CD4-positive, alpha-beta T cell treated with Interferon gamma for 1 hour (primary cell): Measurements from ENCODE around the gene LFNG.
"Not testable (repeated sequence)": the region's sequence is repeated elsewhere in the genome, so short reads cannot be mapped to it uniquely, and the experiment has no call there.

Source experiments
- DNase-seq: peaks from one replicate; pipeline ENCODE4 v3.0.0-alpha.2; 2020

The LFNG gene

DNA sequence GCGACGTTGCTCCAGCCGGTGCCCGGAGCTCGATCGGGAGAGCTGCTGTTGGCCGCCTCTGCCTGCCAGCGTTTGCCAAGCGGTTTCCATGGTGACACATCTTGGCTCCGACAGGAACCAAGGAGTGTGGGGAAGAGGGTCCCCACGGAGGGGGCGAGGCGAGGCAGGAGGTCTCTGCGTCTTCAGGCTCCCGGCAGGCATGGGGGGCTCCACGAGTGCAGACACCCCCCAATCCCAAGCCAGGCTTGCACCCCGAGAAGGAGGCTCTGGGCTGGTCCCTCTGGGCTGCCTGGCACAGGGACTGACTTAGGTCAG lies 12.2 kb downstream of the LFNG start:
- not testable (repeated sequence) for DNase-seq

DNA sequence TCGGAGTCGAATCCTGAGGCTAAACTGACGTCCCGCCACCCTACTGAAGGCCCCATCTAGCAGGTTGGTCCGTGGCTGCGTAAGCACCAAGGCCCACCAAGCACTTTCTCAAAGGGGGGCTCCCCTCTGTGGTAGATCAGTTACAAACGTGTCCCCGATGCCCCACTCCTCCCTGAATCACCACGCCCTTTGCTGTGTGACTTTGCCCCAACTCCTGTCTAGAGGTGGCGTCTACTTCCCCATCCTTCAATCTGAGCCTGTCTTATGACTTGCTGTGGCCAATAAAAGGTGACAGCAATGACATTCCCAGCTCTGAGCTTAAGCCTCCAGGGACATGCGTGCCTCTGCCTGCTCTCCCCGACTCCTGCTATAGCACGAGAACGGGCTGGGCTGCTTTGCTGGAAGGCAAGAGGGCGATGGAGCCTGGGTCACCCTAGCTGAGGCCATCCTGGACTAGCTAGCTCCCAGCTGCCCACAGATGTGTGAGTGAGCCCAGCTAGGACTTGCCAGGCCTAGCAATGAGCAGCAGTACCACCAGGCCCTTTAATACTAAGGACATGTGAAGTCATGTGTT lies 12.7 kb downstream of the LFNG start:
- DNase-seq: not testable (repeated sequence)

DNA sequence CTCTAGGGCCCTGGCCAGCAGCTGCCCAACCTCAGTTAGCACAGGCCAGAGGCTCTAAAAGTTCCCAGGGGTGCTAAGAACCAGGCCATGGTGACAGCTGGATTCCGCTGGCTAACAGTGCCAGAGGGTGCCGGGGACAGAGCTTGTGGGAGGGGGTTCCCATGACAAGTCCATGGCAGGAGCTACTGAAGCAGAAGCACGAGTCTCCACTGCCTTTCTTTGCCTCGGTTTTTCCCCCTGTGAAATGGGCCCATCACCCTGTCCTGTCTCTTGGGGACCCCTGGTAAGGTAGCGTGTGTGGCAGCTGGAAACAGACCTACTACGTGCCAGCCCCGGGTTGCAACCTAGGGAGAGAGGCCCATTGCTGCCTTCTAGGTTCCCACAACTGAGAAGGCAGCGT lies 13.2 kb downstream of the LFNG start:
- not testable (repeated sequence) for DNase-seq

DNA sequence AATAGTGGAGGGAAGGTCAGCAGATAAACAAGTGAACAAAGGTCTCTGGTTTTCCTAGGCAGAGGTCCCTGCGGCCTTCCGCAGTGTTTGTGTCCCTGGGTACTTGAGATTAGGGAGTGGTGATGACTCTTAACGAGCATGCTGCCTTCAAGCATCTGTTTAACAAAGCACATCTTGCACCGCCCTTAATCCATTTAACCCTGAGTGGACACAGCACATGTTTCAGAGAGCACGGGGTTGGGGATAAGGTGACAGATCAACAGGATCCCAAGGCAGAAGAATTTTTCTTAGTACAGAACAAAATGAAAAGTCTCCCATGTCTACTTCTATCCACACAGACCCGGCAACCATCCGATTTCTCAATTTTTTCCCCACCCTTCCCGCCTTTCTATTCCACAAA lies 14.0 kb downstream of the LFNG start:
- DNase-seq: not testable (repeated sequence)

DNA sequence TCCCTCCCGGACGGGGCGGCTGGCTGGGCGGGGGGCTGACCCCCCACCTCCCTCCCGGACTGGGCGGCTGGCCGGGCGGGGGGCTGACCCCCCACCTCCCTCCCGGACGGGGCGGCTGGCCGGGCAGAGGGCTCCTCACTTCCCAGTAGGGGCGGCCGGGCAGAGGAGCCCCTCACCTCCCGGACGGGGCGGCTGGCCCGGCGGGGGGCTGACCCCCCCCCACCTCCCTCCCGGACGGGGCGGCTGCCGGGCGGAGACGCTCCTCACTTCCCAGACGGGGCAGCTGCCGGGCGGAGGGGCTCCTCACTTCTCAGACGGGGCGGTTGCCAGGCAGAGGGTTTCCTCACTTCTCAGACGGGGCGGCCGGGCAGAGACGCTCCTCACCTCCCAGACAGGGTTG lies 14.6 kb downstream of the LFNG start:
- not testable (repeated sequence) for DNase-seq

DNA sequence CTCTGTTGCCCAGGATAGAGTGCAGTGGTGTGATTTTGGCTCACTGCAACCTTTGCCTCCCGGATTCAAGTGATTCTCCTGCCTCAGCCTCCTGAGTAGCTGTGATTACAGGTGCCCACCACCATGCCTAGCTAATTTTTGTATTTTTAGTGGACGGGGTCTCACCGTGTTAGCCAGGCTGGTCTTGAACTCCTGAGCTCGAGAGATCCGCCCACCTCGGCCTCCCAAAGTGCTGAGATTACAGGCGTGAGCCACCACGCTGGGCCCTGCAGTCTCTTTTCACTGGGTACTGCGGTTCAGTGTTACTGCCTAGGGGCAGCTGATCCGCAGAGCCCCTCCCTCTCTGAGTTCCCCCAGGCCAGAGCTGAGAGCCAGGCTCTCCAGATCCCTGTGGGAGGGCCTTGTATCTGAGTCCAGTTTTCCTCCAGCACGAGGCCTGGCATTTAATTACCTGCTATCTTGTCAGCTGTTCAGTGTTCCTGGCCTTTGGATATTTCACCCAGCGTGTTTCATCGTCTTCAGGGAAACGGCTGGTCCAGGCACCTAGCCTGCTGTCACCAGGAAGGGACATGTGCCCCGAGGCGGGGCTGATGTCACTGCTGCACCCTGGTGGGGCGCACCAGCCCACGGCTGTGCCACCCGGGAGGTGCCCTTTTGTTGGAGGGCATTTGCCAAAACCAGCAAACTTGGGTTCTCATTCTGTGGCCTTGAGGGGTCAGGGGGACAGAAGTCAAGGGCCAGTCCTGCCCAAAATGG lies 16.5 kb downstream of the LFNG start:
- DNase-seq: not testable (repeated sequence)

DNA sequence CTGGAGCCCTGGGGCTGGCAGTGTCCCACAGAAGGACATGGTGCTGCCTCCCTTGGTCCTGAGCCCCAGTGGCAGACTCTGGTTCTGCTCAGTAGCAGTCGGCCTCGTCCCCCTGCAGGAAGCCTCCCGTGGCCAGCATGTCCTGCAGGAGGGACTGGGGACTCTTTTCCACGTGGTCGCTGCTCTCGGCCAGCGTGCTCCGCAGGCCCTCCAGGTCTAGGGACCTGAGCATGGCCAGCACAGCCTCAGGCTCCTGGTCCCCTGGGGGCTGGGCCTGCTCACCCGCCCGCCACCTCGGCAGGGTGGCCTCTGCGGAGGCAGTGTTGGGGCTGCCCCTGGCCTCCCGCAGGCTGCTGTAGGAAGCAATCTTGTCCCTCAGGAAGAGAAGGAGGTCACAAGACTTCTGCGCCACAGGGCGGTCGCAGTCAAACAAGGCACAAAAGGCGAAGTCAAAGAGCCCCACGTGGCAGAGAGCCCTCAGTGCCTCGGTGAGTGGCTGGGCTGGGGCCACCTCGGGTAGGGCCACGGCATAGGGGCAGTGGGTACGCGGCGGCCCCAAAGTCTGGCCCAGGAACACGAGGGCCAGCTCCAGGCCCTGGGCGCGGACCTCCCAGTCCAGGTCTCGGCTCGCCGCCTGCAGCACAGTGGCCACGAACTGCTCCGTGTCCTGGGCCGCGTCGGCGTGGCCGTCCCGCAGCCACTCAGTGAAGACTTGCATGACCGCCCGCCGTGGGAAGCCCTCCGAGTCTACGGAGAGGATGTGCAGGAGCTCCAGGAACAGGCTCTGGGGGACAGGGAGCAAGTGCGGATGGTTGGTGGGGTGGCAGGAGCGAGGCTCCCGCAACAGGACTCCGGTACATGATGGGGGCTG lies 18.6 kb downstream of the LFNG start:
- DNase-seq: no peak

DNA sequence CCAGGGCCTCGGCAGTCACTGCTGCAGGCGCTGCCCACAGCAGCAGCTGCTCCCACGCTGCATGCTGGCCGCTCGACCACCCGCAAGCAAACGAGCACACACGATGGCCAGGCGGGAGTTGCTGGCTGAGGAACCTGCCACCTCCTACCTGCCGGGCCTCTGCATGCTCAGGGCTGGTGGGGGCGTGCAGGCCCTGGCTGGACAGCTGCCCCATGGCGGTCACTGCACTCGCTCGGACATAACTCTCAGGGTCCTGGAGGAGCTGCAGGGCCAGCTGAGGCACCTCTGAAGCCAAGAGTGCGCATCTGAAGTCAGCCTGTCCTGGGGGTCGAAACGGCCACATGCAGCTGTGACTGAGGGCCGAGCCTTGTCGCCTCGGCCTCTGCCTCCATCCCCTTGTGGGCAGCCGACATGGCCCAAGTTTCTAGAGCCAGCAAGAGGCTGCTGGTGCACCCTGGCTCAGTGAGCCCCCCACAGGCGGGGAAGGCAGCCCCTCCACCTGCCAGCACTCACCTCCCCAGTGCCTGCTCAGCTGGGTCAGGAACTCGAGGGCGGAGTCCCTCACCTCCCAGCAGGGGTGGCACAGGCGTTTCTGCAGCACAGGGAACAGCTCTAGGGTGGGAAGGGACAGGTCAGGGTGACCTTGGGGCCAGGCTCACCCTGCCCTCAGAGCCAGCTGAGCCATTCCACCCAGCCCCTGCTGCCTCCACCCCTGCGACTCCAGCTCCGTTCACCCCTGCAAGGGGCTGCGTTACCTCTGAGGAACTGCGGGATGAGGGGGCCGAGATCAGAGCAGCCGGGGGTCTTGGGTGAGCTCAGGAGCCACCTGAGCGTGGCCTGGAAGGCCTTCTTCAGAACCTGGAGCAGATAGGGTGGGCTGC lies 19.7 kb downstream of the LFNG start:
- DNase-seq: no peak

DNA sequence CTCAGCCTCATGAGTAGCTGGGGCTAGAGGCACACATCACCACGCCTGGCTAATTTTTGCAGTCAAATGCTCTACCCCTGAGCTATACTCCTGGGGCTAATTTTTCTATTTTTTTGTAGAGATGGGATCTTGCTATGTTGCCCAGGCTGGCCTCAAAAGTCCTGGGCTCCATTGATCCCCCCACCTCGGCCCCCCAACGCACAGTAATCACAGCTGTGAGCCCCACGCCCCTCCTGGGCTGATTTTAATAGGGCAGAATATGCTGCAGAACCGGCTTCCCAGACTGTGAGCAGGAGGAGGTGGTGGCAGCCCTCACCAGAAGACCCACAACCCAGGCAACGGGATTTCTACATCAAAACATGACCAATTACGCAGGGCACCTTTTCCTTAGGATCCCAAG lies 20.6 kb downstream of the LFNG start:
- no peak for DNase-seq

DNA sequence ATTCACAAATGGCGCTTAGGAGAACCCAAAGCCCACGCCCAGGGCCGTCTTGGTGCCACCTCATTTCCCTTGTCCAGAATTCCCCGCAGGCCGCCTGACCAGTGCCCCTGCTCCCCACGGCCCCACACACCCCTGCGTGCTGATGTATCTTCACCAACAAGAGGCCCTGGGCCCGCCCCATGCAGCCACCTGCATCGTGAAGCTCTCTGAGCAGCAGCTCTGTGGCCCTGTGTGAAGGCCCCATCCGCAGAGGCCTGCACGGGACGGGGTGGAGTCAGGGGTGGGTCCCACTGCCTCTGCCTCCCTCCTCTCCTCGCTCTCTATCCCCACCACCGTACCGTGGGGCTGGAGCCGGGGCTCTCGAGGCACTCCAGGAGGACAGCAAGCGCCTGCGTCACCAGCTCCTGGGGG lies 21.1 kb downstream of the LFNG start:
- no peak for DNase-seq

DNA sequence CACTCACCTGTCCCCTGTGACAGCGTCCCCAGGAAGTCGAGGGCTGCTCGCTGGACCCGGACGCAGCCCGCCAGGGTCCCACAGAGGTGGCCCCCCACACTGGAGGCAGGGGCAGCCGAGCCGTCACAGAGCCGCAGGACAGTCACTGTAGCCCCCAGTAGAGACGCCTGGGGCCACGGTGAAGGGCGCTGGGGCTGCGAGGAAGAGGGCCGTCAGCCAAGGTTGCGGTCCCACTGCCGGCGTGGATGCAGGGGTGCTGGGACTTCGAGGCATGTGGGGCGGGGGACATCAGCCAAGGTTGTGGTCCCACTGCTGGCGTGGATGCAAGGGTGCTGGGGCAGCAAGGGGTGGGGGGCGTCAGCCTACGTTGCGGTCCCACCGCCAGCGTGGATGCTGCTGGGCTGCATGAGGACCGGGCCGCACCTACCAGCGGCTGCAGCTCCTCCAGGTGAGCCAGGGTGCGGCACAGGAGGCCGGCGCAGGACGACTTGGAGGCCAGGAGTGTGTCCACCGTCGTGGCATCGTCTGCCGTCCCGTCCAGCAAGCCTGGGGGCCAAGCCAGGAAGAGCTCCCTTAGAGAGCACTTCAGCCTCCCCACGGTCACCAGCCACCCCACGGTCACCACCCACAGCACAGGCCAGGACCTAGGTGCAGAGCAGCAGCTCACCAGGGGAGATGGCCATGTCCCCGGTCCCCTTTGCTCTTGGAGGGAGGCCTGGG lies 21.9 kb downstream of the LFNG start:
- DNase-seq: no peak

DNA sequence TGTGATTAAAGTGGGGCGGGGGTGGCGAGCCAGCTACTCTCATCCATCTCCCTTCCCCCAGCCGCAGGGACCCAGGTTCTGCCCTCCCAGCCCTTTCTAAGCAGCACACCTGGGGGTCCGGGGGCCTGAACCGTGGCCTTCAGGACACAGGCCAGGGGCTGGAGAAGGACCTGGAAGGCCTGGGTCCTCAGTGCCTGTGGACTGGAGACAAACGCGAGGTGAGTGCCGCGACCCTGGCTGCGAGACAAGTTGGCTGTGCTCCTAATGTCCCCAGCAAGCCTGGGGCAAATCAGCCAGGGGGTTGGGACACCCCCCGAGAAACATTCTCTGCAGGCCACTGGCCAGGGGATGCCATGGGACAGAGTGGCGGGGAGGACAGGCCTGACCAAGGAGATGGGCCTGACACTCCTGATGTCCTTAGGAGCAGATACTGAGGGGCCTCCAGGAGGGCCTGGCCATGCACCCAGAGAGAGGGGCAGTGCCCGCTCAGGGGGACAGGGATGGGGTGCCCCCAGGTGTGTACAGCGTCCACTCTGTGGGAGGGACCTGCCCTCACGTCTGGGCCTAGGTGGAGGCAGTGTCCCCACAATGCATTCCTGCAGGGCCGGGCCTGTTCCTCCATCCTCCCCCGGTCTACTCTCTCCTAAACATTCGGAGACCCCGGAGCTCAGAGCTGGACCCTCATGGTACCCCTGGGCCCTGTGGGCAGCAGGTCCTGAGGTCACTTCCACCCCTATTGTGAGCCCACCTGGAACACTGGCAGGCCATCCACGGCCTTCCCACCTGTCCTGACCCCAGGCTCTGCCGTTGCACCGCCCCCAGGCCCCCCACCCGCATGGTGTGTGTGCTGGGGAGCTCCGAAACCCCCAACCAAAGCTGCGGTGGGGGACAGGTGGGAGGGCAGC lies 22.7 kb downstream of the LFNG start:
- no peak for DNase-seq

DNA sequence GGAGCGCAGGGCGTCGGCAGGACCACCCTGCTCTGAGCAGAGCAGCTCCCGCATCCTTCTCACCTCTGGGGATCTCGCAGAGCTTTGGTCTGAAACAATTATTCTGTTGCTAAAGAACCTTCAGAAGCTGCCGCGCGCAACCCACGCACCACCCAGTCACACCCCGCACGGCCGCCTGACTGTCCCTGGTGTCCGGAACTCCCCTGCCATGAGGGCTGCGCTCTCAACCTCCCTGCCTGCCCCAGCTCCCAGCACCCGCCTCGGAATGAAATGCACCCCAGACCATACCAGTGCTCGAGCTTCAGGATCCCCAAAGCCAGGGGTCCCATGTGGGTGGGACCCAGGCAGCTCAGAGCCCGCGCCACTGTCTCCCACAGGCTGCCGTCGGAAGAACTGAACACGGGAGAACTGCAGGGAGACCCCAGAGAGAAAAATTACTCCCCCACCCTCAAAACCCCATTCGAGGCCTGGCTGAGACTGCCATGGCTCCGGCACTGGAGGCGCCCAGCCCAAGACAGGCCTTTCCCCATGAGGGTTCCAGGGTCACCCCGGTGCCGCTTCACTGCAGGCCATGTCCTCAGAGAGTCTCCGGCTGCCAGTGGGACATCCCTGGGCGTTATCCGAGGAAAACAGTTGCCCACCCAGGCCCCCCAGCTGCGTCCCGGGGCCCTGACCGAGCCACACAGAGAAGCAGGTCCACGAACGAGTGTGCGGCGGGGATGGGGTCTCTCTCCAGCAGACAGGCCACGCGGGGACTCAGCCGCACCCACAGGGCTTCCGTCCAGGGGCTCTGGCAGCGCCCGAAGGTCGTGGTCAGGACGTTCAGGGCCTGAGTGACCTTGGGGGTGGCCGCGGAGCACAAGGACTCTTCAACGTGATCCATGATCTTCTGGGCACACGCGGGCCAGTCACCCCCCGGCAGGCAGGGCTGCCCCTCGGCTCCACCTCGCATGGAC lies 23.6 kb downstream of the LFNG start:
- no peak for DNase-seq

DNA sequence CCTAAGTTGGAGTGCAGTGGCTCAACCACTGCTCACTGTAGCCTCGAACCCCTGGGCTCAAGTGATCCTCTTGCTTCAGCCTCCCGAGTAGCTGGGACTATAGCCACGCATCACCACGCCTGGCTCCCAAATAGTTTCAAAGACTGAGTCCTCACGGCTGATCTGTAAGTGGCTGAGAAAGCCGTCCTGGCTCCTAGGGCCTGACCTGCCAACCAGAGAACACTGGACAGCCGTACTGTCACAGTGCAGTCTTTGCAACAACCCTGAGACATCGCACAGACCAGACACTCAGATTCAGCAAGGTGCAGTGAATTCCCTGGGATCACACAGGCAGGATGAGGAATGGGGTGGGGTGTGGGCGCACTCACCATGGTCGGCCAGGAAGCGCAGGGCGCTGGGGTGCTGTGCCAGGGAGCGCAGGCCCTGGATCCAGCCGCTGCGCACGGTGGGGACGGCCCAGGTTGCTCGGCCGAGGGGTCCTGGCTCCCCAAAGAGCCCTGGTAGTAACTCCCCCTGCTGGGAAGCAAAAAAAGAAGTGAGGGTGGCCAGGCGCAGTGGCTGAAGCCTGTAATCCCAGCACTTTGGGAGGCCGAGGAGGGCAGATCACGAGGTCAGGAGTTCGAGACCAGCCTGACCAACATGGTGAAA lies 25.1 kb downstream of the LFNG start:
- no peak for DNase-seq

DNA sequence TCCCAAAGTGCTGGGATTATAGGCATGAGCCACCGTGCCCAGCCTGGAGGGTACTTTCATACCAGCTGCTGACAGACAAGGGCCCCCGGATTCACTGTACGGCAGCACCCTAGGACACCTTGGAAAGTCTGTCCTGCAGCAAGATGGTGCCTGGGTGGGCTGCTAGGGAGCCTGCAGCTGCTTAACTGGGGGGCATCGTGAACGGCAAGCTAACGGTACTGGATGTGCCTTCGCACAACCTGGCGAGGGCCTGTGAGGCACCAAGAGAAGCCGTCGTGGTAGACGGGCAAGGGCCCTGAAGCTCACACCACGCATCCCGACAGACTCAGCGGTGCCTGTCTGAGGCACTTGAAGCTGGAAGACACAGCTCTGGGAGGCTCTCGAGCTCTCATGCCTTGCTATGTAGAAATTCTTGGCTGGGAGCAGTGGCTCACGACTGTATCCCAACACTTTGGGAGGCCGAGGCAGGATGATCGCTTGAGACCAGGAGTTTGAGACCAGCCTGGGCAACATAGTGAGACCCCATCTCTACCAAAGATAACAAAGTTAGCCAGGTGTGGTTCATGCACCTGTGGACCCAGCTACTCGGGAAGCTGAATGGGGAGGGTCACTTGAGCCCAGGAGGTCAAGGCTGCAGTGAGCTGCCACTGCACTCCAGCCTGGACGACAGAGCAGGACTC lies 26.3 kb downstream of the LFNG start:
- no peak for DNase-seq

DNA sequence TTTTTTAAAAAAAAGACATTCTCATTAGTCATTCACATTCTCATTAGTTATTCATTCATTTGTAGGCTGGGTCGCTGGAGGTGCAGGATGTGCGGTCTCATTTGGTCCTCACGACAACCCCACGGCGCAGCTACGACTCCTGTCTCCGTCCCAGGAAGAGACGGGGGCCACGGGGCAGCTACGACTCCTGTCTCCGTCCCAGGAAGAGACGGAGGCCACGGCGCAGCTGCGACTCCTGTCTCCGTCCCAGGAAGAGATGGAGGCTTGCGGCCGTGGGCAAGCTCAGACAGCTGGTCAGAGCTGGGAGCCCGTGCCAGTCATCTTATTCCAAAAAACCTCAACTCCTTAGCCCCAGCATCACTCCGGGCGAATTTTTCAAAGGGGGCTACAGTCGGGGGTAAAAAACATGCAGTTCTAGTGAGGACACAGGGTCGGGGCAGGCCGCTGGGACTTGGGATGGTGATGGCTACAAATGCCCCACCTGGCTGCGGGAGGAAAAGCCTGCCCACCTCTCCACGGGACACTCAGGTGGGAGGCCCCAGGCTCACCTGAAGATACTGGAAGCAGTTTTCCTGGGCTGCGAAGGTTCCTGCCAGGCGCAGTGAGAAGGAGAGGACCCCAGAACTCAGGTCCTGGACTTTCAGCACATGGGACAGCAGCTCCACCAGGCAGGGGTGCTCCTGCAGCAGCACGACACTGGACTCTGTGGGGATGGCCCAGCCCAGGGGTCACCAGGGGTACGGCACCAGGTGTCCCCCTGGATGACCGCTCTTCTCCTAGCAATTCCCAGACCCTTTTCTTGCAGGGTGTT lies 27.4 kb downstream of the LFNG start:
- DNase-seq: no peak

DNA sequence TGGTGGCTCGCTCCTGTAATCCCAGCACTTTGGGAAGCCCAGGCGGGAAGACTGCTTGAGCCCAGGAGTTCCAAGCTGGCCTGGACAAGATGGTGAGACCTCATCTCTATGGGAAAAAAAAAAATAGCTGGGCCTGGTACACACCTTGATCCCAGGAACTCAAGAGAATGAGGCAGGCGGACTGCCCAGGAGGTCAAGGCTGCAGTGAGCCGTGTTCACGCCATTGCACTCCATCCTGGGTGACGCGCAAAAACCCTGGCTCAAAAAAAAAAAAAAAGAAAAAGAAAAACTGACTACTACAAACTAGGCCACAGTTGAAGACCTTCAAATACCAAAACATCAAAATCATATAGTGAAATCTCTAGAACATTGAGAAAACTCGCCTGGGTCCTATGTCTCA lies 31.8 kb downstream of the LFNG start:
- no peak for DNase-seq

DNA sequence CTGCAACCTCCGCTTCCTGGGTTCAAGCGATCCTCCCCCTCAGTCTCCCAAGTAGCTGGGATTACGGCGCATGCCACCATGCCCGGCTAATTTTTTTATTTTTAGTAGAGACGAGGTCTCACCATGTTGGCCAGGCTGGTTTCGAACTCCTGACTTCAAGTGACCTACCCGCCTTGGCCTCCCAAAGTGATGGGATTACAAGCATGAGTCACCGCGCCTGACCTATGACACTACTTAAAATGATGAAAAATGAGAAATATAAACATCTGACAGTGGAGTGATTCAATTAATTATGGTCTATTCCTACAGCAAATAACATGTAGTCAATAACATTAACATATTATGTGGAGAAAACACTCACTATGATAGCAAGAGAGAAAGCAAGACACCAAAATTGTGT lies 33.5 kb downstream of the LFNG start:
- DNase-seq: no peak
